CD14-positive monocyte (primary cell): Measurements from ENCODE around the gene WNT7A. TPM values are rescaled to one million over a fixed set of nuclear protein-coding genes. Genes with fewer than 3 reads are reported as not detected.

Source experiments
- DNase-seq, 3 donors: peaks; one replicate each; pipeline ENCODE4 v3.0.0-alpha.2; 2011 to 2022
- H2AFZ ChIP-seq: 2 replicates; pipeline ENCODE4 v1.6.0; 2012; ENCODE audit warnings: mild to moderate bottlenecking, low read depth, low read length, inconsistent platforms; ENCODE audit not compliant: insufficient read depth, poor library complexity, severe bottlenecking
- H3K27ac ChIP-seq, 2 donors: 1 replicate in 1 of 2; 2 replicates in 1 of 2; pipeline ENCODE4 v1.5.1; 2012 to 2013; ENCODE audit warnings: low read length in 2 of 2, control low read depth in 1 of 2, inconsistent platforms in 1 of 2, low read depth in 1 of 2, mild to moderate bottlenecking in 1 of 2
- H3K27me3 ChIP-seq, 2 donors: one replicate each; pipeline versions ENCODE4 v1.6.0 to v1.6.1; 2011 to 2013; ENCODE audit warnings: low read length in 2 of 2; ENCODE audit not compliant: control insufficient read depth in 2 of 2, insufficient read depth in 2 of 2
- H3K36me3 ChIP-seq, 2 donors: replicated peaks in 1 of 2; 1 replicate in 1 of 2; 2 replicates in 1 of 2; pipeline versions ENCODE4 v1.5.1 to v1.6.1; 2012 to 2013; ENCODE audit warnings: low read length in 2 of 2, control low read depth in 1 of 2, inconsistent platforms in 1 of 2, mild to moderate bottlenecking in 1 of 2; ENCODE audit not compliant: insufficient read depth in 2 of 2, control insufficient read depth in 1 of 2
- H3K4me1 ChIP-seq, 2 donors: 1 replicate in 1 of 2; 2 replicates in 1 of 2; pipeline versions ENCODE4 v1.5.1 to v1.6.1; 2012 to 2013; ENCODE audit warnings: low read length in 2 of 2, control low read depth in 1 of 2, inconsistent platforms in 1 of 2, mild to moderate bottlenecking in 1 of 2, moderate library complexity in 1 of 2; ENCODE audit not compliant: insufficient read depth in 2 of 2, control insufficient read depth in 1 of 2
- H3K4me2 ChIP-seq: replicated peaks from 2 replicates; pipeline ENCODE3; 2012; ENCODE audit warnings: low read length, moderate library complexity, mild to moderate bottlenecking; ENCODE audit not compliant: poor library complexity, severe bottlenecking; ENCODE audit errors: extremely low read depth
- H3K4me3 ChIP-seq, 3 experiments: fragments of 200-600 bp in 1 of 3; sonication (generic) in 1 of 3; replicated peaks in 1 of 3; 1 replicate in 2 of 3; 2 replicates in 1 of 3; pipeline ENCODE4 v1.5.1; 2011 to 2013; ENCODE audit warnings: low read length in 3 of 3, mild to moderate bottlenecking in 3 of 3, control low read depth in 2 of 3, low read depth in 2 of 3, inconsistent platforms in 1 of 3, moderate library complexity in 1 of 3
- H3K79me2 ChIP-seq: 2 replicates; pipeline ENCODE4 v1.6.0; 2012; ENCODE audit warnings: mild to moderate bottlenecking, control low read depth, inconsistent platforms, low read length, moderate library complexity; ENCODE audit not compliant: insufficient read depth
- H3K9ac ChIP-seq: 2 replicates; pipeline ENCODE4 v1.6.0; 2017; ENCODE audit warnings: low read length, mild to moderate bottlenecking; ENCODE audit not compliant: insufficient read depth, poor library complexity, severe bottlenecking
- H3K9me3 ChIP-seq, 2 donors: replicated peaks in 1 of 2; 1 replicate in 1 of 2; 2 replicates in 1 of 2; pipeline versions ENCODE4 v1.5.1 to v1.6.1; 2012 to 2013; ENCODE audit warnings: low read length in 2 of 2, control low read depth in 1 of 2; ENCODE audit not compliant: control insufficient read depth in 1 of 2, insufficient read depth in 1 of 2
- H4K20me1 ChIP-seq: 2 replicates; pipeline ENCODE4 v1.6.0; 2012; ENCODE audit warnings: mild to moderate bottlenecking, low read length, control low read depth, moderate library complexity; ENCODE audit not compliant: insufficient read depth
- H3K27ac Mint-ChIP-seq, 7 donors: one replicate each; pipeline ENCODE4 v1.8.0; 2020; ENCODE audit warnings: mild to moderate bottlenecking in 7 of 7, mixed read lengths in 7 of 7, moderate library complexity in 6 of 7, inconsistent platforms in 2 of 7
- H3K27me3 Mint-ChIP-seq, 3 donors: one replicate each; pipeline ENCODE4 v1.8.0; 2021 to 2022; ENCODE audit warnings: low read depth in 3 of 3, mild to moderate bottlenecking in 3 of 3, mixed read lengths in 3 of 3, moderate library complexity in 3 of 3, inconsistent platforms in 1 of 3
- H3K36me3 Mint-ChIP-seq, 2 donors: one replicate each; pipeline ENCODE4 v1.8.0; 2020; ENCODE audit warnings: mixed read lengths in 2 of 2, inconsistent platforms in 1 of 2, mild to moderate bottlenecking in 1 of 2
- H3K4me1 Mint-ChIP-seq: one replicate; pipeline ENCODE4 v1.8.0; 2020; ENCODE audit warnings: mild to moderate bottlenecking, mixed read lengths
- H3K4me3 Mint-ChIP-seq, 2 donors: one replicate each; pipeline ENCODE4 v1.8.0; 2020; ENCODE audit warnings: mild to moderate bottlenecking in 2 of 2, mixed read lengths in 2 of 2, moderate library complexity in 1 of 2
- H3K9me3 Mint-ChIP-seq, 7 donors: one replicate each; pipeline ENCODE4 v1.8.0; 2020 to 2022; ENCODE audit warnings: mixed read lengths in 7 of 7, mild to moderate bottlenecking in 6 of 7, moderate library complexity in 6 of 7, inconsistent platforms in 2 of 7
- CTCF ChIP-seq: fragments of 200-600 bp; IDR thresholded peaks from one replicate; pipeline ENCODE4 v1.8.0; 2022; ENCODE audit warnings: antibody characterized with exemption, mild to moderate bottlenecking
- WGBS: methylation state at CpG from one replicate; pipeline ENCODE4 v1.1.5; 2013; ENCODE audit warnings: missing lambda C conversion rate; ENCODE audit not compliant: insufficient coverage; 5-methylcytosine and 5-hydroxymethylcytosine counted together
- intact Hi-C, 2 donors: fragments of 100-400 bp; cut with micrococcal nuclease; formaldehyde crosslinking; loops; one replicate each; pipeline versions ENCODE4 v1.15.0 to v1.15.1; 2023
- polyA plus RNA-seq, 3 donors: library from polyadenylated mRNA; depleted of rRNA in 1 of 3; unstranded in 2 of 3; stranded (reverse) in 1 of 3; fragments of 300-500 nt in 2 of 3; fragments of >200 nt in 1 of 3; fragmentation: Illumina TruSeq in 2 of 3; gene quantifications; 1 replicate in 2 of 3; 2 replicates in 1 of 3; pipeline ENCODE4 v1.2.3, GENCODE V29; 2012 to 2021

WNT7A gene
- polyA plus RNA-seq, 3 donors, result not detected

GRCh38 chr3:13894096-13894806, 14.4 kb upstream of the WNT7A start:
- Mint-ChIP-seq H3K9me3 (peaks cover 4 to 25% (median 16%) of the 10 kb centered on the region in 7 donors), H3K4me3 (peak overlapping the region in 1 of 2 donors; percentile 95), H3K27me3 (peaks cover 21 to 32% (median 30%) of the 10 kb centered on the region in 3 donors), H3K4me1 (peaks cover 23% of the 10 kb centered on the region), H3K27ac (no peak overlapping the region), H3K36me3 (no peaks in the 10 kb centered on the region)
- Histone ChIP-seq H3K27ac (no peak overlapping the region), H3K4me3 (no peak overlapping the region), H2AFZ (peak overlapping the region; percentile 6), H4K20me1 (no peaks in the 10 kb centered on the region), H3K4me1 (peaks cover 15 to 23% of the 10 kb centered on the region in 2 donors), H3K9ac (no peak overlapping the region), H3K9me3 (peaks cover 2 to 5% of the 10 kb centered on the region in 2 donors), H3K79me2 (no peaks in the 10 kb centered on the region), H3K4me2 (no peak overlapping the region), H3K36me3 (no peaks in the 10 kb centered on the region), H3K27me3 (peaks cover 0 to 17% of the 10 kb centered on the region in 2 donors)
- DNase-seq, result no peak
- intact Hi-C loops, result loop anchor here (10.0 kb wide), 2 partner anchors 231 to 581 kb away; partner anchors contain the start of genes CHCHD4 (in 1 of the 2) and TMEM43 (in 1 of the 2)
- WGBS, result 99% methylated on average over 12 of the region's 13 CpGs
- no peak for TF ChIP-seq CTCF

DNA sequence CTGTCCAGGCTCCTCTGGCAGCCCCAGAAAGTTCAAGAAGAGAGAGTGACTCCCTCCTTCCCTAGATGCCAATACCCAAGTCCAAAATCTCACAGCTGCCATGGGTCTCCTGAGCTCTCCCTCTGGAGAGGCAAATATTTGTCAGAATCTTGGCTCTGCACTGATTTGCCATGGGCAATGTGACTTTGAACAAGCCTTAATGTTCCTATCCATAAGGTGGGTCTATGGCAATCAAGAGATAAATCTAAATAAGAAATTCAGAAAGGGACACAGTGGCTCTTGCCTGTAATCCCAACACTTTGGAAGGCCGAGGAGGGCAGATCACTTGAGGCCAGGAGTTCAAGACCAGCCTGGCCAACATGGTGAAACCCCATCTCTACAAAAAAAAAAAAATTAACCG, 12.4 kb upstream of the WNT7A start:
- H3K4me3 Mint-ChIP-seq, result no peak overlapping the region
- H2AFZ ChIP-seq, result peak overlapping the region; percentile 40

More for the DNA sequence above, 12.4 kb upstream of the WNT7A start:
- no peak for DNase-seq
- Histone ChIP-seq H3K9ac (no peak overlapping the region), H3K4me2 (no peak overlapping the region), H3K36me3 (no peaks in the 10 kb centered on the region), H3K4me1 (peaks cover 15 to 17% of the 10 kb centered on the region in 2 donors), H3K27me3 (peaks cover 0 to 17% of the 10 kb centered on the region in 2 donors), H3K79me2 (no peaks in the 10 kb centered on the region), H3K27ac (no peak overlapping the region), H3K4me3 (no peak overlapping the region), H4K20me1 (no peaks in the 10 kb centered on the region), H3K9me3 (peaks cover 0 to 2% of the 10 kb centered on the region in 2 donors)
- H3K9me3 Mint-ChIP-seq, result peaks cover 2 to 21% (median 11%) of the 10 kb centered on the region in 7 donors
- no peaks in the 10 kb centered on the region for H3K36me3 Mint-ChIP-seq
- 100% methylated on average over 1 of the region's 2 CpGs for WGBS
- intact Hi-C loops, result loop anchor here (10.0 kb wide), 2 partner anchors 232 to 582 kb away; partner anchors contain the start of genes CHCHD4 (in 1 of the 2) and TMEM43 (in 1 of the 2)
- no peak overlapping the region for H3K27ac Mint-ChIP-seq
- no peak for TF ChIP-seq CTCF
- H3K4me1 Mint-ChIP-seq, result peaks cover 19% of the 10 kb centered on the region
- H3K27me3 Mint-ChIP-seq, result peaks cover 15 to 36% (median 29%) of the 10 kb centered on the region in 3 donors
